OCI-LY1 (cell line): Measurements from ENCODE around the gene SLC27A5.
"Not testable (repeated sequence)": the region's sequence is repeated elsewhere in the genome, so short reads cannot be mapped to it uniquely, and the experiment has no call there.

Source experiments
- H2AFZ ChIP-seq: fragments of 200-600 bp; sonication (generic), shearing (Covaris generic); 2 replicates; pipeline ENCODE4 v1.6.0; 2014; ENCODE audit warnings: antibody characterized with exemption, mild to moderate bottlenecking, low read length
- H3F3A ChIP-seq: fragments of 200-600 bp; sonication (generic), shearing (Covaris generic); 2 replicates; pipeline ENCODE4 v1.6.0; 2014; ENCODE audit warnings: mild to moderate bottlenecking, antibody characterized with exemption, low read length, moderate library complexity; ENCODE audit not compliant: insufficient read depth
- H3K27ac ChIP-seq: fragments of 200-600 bp; sonication (generic); 2 replicates; pipeline ENCODE4 v1.5.1; 2014; ENCODE audit warnings: low read length, mixed run types, mild to moderate bottlenecking, low read depth; ENCODE audit not compliant: poor library complexity, severe bottlenecking
- H3K27me3 ChIP-seq: fragments of 200-600 bp; sonication (generic); 2 replicates; pipeline ENCODE4 v1.6.0; 2014; ENCODE audit warnings: antibody characterized with exemption, mild to moderate bottlenecking, low read length, moderate library complexity; ENCODE audit not compliant: insufficient read depth
- H3K36me3 ChIP-seq: fragments of 200-600 bp; sonication (generic); 2 replicates; pipeline ENCODE4 v1.6.1; 2014; ENCODE audit warnings: mild to moderate bottlenecking, antibody characterized with exemption, low read length, moderate library complexity, mixed read lengths; ENCODE audit not compliant: insufficient read depth
- H3K4me1 ChIP-seq: fragments of 200-600 bp; sonication (generic); 2 replicates; pipeline ENCODE4 v1.5.1; 2014; ENCODE audit warnings: mild to moderate bottlenecking, low read length, moderate library complexity; ENCODE audit not compliant: insufficient read depth, severe bottlenecking
- H3K4me2 ChIP-seq: fragments of 200-600 bp; sonication (generic), shearing (Covaris generic); 2 replicates; pipeline ENCODE4 v1.6.1; 2014; ENCODE audit warnings: low read length
- H3K4me3 ChIP-seq: fragments of 200-600 bp; sonication (generic); 2 replicates; pipeline ENCODE4 v1.5.1; 2014; ENCODE audit warnings: low read length, low read depth, mild to moderate bottlenecking, mixed read lengths; ENCODE audit not compliant: poor library complexity, severe bottlenecking
- H3K79me2 ChIP-seq: fragments of 200-600 bp; shearing (Covaris generic); 2 replicates; pipeline ENCODE4 v1.6.1; 2016; ENCODE audit warnings: mixed run types, low read length, mixed read lengths; ENCODE audit not compliant: insufficient read depth
- H3K9ac ChIP-seq: fragments of 200-600 bp; sonication (generic), shearing (Covaris generic); 2 replicates; pipeline ENCODE4 v1.6.1; 2014; ENCODE audit warnings: mild to moderate bottlenecking, low read length, mixed read lengths
- H3K9me2 ChIP-seq: fragments of 200-600 bp; sonication (generic), shearing (Covaris generic); 2 replicates; pipeline ENCODE4 v1.6.1; 2014; ENCODE audit warnings: low read depth, mild to moderate bottlenecking, low read length, mixed read lengths
- H3K9me3 ChIP-seq: fragments of 200-600 bp; shearing (Covaris generic); 2 replicates; pipeline ENCODE4 v1.6.1; 2014; ENCODE audit warnings: low read length, mixed read lengths
- H4K20me1 ChIP-seq: fragments of 200-600 bp; sonication (generic), shearing (Covaris generic); 2 replicates; pipeline ENCODE4 v1.6.0; 2016; ENCODE audit warnings: mild to moderate bottlenecking, low read length; ENCODE audit not compliant: insufficient read depth
- CTCF ChIP-seq: fragments of 200-600 bp; sonication (generic), shearing (Covaris generic); IDR thresholded peaks from 2 replicates; pipeline ENCODE4 v1.5.1; 2017; ENCODE audit warnings: mild to moderate bottlenecking, antibody characterized with exemption, low read length, moderate library complexity, mixed read lengths
- EZH2 ChIP-seq: fragments of 200-600 bp; sonication (generic), shearing (Covaris generic); IDR thresholded peaks from 2 replicates; pipeline ENCODE4 v1.8.0; 2017; ENCODE audit warnings: borderline replicate concordance, mixed run types, mild to moderate bottlenecking, antibody characterized with exemption, low read length, moderate library complexity, mixed read lengths

SLC27A5 gene

DNA sequence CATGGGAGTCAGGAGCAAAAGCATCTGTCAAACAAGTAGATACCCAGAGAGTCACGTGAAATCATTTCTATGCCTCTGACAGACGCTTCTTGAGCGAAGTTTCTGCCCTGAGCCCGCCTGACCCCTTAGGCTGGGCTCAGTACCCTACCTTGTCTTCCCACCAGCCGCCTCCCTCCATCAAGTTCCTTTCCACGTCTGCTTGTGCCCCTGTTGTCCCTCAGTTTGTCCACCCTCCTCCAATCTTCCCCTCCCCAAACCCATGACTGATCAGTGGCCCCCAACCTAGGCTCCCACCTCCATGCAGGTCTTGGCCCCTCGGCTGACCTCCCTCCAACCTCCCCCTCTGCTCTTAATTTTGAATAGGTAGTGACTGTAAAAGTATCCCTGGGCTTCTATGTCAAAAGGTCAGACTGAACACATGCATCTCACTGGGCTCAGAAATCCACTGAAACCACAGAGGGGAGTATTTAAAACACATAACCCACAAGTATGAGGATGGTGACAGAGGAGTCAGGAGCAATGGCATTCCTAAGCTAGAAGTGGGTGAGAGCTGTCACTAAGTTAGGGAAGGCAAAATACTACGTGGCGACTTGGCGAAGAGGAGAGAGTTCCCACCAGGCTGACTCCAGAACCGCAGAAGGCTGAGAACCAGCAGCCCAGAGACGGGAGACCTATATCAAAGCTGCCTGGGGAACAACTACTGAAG lies 37.3 kb downstream of the SLC27A5 start:
- Histone ChIP-seq H3K36me3 (peaks cover 34% of the 10 kb centered on the region), H3K4me2 (peak overlapping the region; percentile 94), H3K79me2 (no peaks in the 10 kb centered on the region), H3K4me3 (peak overlapping the region; percentile 80), H3K4me1 (peaks cover 19% of the 10 kb centered on the region), H3K9ac (peak overlapping the region; percentile 4; the same call in 1 of the 2 replicates), H3K27ac (peak overlapping the region; percentile 81), H2AFZ (no peak overlapping the region), H3K27me3 (no peaks in the 10 kb centered on the region), H3K9me3 (no peaks in the 10 kb centered on the region), H3F3A (no peaks in the 10 kb centered on the region), H4K20me1 (no peaks in the 10 kb centered on the region), H3K9me2 (no peaks in the 10 kb centered on the region)
- TF ChIP-seq EZH2: no peak

DNA sequence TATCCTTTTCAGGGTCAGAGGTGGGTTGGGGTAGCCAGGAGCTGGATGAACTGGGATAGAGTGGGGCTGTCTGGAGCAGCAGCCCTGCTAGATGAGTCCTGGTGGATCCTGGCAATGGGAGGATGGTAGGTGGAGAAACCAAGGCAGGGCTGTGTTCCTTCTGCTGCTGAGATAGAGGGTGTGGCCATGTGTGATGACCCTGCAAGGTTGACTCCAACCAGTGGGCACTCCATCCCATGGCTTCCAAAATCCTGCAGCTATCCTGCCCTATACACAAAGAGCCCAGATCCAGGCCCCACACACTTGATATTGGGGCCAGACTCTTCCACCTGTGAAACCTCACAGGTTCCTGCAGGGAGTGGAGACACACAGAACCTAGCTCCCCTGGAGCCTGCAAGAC lies 38.0 kb downstream of the SLC27A5 start:
- H3F3A ChIP-seq: no peaks in the 10 kb centered on the region
- TF ChIP-seq EZH2: no peak
- no peak for TF ChIP-seq CTCF
- no peaks in the 10 kb centered on the region for H3K27me3 ChIP-seq
- no peak overlapping the region for H3K4me3 ChIP-seq
- no peaks in the 10 kb centered on the region for H3K9me2 ChIP-seq
- H3K4me2 ChIP-seq: no peak overlapping the region
- no peak overlapping the region for H3K9ac ChIP-seq
- no peak overlapping the region for H2AFZ ChIP-seq
- H3K27ac ChIP-seq: no peak overlapping the region
- no peaks in the 10 kb centered on the region for H4K20me1 ChIP-seq
- no peaks in the 10 kb centered on the region for H3K9me3 ChIP-seq
- H3K4me1 ChIP-seq: peaks cover 19% of the 10 kb centered on the region
- H3K36me3 ChIP-seq: peaks cover 40% of the 10 kb centered on the region
- H3K79me2 ChIP-seq: no peaks in the 10 kb centered on the region; the same call in 1 of the 2 replicates

DNA sequence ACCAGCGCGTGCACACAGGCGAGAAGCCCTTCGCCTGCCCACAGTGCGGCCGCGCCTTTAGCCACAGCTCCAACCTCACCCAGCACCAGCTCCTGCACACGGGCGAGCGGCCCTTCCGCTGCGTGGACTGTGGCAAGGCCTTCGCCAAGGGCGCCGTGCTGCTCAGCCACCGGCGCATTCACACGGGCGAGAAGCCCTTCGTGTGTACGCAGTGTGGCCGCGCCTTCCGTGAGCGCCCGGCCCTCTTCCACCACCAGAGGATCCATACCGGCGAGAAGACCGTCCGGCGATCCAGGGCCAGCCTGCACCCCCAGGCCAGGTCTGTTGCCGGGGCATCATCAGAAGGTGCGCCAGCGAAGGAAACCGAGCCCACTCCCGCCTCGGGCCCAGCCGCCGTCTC lies 40.1 kb downstream of the SLC27A5 start:
- Histone ChIP-seq H3K4me1 (peaks cover 23% of the 10 kb centered on the region), H3K36me3 (peaks cover 40% of the 10 kb centered on the region), H2AFZ (no peak overlapping the region), H3K9me3 (no peaks in the 10 kb centered on the region), H3K9me2 (no peaks in the 10 kb centered on the region), H3K9ac (no peak overlapping the region), H3K4me2 (no peak overlapping the region), H3K79me2 (no peaks in the 10 kb centered on the region; the same call in 1 of the 2 replicates), H3F3A (no peaks in the 10 kb centered on the region), H3K27ac (no peak overlapping the region), H3K4me3 (no peak overlapping the region), H4K20me1 (no peaks in the 10 kb centered on the region), H3K27me3 (no peaks in the 10 kb centered on the region)
- TF ChIP-seq CTCF: no peak
- TF ChIP-seq EZH2: no peak

GRCh38 chr19:58470837-58471543 lies 40.8 kb downstream of the SLC27A5 start:
- Histone ChIP-seq H3K4me1 (peaks cover 24% of the 10 kb centered on the region), H3K36me3 (peaks cover 40% of the 10 kb centered on the region)
- not testable (repeated sequence) for H3K4me2 ChIP-seq, H3K9ac ChIP-seq, H3K27me3 ChIP-seq, H2AFZ ChIP-seq, H3K79me2 ChIP-seq, H3K4me3 ChIP-seq, H3K9me3 ChIP-seq, H3K27ac ChIP-seq, H3K9me2 ChIP-seq, H3F3A ChIP-seq, H4K20me1 ChIP-seq
